NCI-H1048 (cell line): Measurements from ENCODE around the gene PSMB2.
"Not testable (repeated sequence)": the region's sequence is repeated elsewhere in the genome, so short reads cannot be mapped to it uniquely, and the experiment has no call there.

Experiments
- DNase-seq: peaks from one replicate; lab custom pipeline; 2025; lab: John Stamatoyannopoulos, UW

Gene PSMB2

DNA sequence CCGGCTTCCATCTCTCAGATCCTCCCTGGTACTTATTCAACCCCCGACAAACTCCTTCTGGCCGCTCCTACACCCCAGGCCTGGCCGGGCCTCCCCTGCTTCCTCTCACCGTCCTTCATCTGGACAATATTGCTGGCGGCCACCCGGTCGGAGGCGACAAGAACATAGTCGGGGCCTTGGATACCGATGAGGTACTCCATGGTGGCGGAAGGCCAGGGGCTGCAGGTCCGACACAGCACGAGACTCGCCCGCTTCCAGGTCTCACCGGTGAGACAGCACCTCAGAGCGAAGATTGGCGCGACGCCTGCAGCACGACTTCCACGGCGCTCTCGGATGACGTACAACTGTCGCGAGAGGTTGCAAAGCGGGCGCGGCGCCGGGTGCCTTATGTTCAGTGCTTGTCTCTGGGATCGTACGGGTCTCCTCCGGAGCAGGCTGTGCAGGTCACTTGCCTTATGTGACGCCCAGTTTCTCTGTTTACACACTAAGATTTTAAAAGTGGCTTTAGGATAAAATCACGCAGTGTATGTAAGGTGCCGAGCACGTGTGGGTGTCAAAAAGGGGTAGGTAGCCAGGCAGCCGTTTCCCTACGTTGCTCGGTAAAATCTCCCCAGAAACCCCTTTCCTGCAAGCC, at the start of gene PSMB2:
Gene PSMB2 (minus strand): TSS at position 294 of the 634 bp plus-strand sequence. CDS start 94 bp downstream, at position 200.
- DNase-seq: peak; percentile 77

DNA sequence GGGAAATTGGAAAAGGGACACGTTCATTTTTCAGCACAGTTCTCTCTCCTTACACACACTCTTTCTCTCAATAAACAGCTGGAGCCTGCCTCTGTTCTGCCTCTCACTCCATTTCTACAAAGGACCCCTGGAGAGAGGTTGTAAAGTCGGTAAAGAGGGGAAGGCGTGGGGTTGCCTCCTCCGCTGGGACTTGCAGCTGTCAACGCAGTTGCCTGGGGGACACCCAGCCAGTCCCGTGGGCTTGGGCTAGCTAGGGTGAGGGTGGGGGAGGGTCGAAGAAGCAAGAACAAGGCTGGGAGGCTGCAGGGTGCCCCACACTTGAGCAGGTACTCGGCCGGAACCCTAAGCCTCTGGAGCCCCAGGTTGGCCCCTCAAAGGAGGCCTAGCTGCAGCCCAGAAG, 49.8 kb upstream of the PSMB2 start:
- no peak for DNase-seq

DNA sequence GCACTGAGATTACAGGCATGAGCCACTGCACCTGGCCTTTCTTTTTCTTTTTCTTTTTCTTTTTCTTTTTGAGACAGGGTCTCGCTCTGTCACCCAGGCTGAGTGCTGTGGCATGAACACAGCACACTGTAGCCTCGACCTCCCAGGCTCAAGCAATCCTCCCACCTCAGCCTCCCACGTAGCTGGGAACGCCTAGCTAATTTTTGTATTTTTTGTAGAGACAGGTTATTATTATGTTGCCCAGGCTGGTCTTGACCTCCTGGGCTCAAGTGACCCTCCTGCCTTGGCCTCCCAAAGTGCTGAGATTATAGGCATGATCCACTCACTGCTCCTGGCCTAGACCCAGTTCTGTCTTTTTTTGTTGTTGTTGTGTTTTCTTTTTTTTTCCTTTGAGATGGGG, 48.8 kb upstream of the PSMB2 start:
- DNase-seq: not testable (repeated sequence)

DNA sequence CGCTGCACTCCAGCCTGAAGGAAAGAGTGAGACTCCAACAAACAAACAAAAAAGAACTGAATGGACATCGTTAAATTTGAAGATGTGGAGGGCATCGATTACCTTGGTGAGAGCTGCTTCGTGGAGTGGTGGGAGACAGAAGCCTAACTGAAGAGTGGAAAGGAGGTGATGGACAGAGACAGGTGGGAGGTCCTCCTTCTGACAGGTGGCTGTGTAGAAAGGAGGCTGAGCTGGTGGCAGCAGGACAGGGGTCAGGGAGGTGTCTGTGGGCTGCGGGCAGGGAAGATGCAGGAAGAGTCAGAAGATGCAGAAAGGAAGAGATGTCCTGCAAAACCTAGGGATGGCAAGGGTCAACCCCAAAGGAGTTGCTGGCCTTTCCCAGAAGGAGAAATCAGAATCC, 46.8 kb upstream of the PSMB2 start:
- DNase-seq: no peak

DNA sequence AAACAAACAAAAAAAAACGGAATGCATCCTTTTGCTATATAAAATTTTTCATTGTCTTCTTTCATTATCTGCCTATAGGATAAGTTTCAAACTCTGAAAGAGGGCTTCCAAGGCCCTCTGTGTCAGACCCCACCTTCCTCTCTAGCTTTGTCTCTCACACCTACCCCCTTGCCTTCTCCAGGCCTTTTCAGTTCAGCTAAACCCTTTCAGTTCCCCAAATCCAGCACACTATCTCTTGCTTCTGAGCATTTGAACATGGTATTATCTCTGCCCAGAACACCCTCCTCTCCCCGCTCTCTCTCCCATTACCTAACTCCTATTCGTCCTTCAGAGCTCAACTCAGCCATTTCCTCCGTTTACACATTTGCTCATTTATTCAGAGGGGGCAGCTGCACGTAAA, 41.7 kb upstream of the PSMB2 start:
- no peak for DNase-seq

DNA sequence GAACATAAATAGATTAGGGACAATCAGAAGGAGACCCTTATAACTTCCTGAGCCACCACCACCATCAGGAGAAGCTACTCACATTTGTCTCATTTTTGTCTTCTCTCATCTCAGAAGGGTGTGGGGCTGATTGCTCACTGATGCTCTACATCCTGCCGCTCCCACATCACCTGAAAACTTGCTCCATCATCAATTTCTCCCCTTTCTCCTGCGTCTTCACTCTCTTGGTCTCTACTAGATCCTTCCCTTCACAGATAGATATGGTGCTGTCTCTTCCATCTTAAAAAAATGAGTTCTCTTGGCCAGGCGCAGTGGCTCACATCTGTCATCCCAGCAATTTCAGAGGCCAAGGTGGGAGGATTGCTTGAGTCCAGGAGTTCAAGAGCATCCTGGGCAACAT, 38.9 kb upstream of the PSMB2 start:
- no peak for DNase-seq

DNA sequence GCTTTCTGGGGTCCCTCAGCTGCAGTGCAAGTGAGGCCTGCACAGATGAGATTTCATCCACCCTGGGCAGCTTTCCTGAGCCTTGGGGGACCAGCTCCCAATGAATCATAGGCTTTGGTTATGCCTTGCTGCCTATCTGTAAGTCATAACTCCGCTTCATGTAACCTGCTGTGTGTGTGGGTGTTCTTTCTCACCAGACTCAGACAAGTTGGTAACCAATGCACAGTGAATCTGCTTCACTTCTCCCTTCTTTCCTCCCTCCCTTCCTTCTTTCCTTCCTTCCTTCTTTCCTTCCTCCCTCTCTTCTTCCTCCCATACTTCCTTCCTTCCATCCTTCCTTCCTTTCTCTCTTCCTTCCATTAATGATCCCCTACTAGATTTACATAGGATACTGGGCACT, 34.4 kb upstream of the PSMB2 start:
- no peak for DNase-seq

DNA sequence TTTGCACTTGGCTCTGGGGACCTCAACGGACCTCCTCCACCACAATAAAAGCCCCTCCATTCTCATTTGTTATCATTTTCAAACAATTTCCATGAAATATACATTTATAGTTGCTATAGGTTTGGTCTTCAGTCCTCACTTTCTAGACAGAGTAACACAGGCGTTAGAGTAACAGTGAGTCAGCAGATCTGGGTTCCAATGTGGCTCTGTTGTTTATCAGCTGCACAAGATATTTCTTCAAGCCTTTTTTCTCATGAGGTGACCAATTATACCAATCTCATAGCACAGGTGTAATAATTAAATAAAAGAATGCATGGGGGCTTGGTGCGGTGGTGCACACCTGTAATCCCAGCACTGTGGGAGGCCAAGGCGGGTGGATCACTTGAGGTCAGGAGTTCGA, 32.8 kb upstream of the PSMB2 start:
- DNase-seq: no peak

DNA sequence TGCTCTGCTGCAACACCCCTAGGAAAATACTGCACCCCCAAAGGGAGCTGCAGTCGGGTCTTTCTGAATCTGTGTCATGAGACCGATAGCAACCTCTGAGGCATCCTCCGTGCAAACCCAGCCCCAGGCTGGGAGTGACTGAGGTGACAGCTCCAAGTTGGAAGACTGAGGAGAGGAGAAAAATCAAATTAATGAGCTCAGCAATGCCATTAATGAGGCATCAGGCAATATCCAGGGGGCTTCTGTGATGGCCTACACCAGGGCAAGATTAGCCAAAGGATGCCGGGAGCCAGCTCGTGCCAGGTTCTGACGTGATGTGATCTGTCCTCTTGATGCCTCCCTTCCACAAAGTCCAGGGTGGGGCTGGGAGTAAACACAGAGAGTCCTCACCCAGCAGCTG, 30.8 kb upstream of the PSMB2 start:
- DNase-seq: no peak

DNA sequence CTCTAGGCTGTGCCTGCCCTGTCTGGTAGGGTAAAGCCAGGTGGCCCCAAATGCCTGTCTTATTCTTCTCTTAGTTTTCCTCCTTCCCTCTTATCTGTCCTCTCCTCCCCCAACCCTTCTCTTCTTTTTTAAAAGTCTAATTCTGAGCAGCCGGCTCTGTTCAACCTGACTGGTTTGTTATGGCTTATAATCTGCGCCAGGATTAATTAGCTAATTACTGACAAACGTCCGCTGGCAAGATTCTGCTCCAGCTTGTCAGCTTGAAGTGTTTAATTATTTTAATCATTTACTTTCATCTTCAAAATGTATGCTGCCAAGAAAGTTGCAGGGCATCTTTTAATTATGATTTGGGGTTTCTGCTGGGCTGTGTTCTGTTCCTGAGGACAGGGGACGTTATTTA, 27.2 kb upstream of the PSMB2 start:
- DNase-seq: no peak

DNA sequence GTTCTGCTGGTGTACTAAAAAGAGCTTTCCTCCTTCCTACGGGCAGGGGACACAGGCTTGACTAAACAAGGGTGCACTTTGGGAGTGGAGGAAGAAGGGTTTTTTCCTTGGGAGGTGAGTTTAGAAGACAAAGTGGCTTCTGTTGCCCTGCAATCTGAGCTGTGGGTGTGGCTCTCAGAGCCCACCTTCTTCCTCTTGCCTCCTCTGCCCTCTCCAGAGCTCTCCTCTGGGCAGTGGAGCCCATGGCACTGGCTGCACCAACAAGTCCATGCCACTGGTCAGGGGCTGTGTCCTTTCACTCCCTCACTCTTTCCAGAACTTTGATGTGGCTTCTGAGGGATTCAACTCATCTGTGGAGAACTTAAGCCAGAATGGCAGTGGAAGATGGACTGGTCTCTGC, 25.6 kb upstream of the PSMB2 start:
- DNase-seq: no peak

DNA sequence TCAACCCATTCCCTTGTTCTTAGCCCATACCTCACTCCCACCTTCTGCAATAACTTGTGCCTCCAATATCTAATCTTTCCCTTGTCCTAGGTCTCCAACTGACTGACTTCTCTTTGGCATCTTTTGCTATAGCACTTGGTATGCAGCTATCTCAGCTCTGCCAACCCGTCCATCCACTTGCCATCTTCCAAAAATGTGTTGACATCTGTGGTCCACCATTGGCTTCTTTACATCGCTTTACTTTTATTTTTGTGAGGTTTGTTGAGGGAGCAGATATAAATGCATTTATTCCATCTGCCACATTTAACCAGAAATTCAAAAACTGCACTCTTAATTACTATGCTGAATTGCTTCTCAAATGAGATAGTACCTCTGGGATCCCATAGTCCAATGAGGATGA, 24.9 kb upstream of the PSMB2 start:
- no peak for DNase-seq

DNA sequence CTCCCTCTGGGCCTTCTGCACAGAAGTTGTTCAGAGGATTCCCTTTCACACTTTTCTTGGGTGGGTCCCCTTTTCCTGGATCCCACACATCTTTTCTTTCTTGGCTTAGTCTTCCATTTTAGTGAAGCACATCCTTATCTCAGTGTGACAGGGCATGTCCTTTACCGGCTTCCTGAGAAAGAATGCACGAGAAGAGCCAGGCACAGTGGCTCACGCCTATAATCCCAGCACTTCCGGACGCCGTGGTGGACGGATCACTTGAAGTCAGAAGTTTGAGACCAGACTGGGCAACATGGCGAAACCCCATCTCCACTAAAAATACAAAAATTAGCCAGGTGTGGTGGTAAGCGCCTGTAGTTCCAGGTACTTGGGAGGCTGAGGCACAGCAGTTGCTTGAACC, 22.1 kb upstream of the PSMB2 start:
- DNase-seq: no peak

DNA sequence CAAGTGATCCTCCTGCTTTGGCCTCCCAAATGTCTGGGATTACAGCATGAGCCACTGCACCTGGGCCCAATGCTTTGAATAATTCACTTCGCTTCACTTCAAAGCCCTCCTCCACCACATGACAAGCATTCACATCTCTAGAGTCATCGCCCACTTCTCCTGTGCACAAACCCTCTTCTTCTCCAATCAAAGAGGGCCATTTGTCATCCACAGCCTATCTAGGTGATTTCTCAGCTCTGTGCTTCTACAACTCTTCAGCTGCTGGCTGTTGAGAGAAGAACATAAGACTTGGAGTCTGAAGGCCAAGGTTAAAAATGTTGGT, 20.1 kb upstream of the PSMB2 start:
- no peak for DNase-seq

DNA sequence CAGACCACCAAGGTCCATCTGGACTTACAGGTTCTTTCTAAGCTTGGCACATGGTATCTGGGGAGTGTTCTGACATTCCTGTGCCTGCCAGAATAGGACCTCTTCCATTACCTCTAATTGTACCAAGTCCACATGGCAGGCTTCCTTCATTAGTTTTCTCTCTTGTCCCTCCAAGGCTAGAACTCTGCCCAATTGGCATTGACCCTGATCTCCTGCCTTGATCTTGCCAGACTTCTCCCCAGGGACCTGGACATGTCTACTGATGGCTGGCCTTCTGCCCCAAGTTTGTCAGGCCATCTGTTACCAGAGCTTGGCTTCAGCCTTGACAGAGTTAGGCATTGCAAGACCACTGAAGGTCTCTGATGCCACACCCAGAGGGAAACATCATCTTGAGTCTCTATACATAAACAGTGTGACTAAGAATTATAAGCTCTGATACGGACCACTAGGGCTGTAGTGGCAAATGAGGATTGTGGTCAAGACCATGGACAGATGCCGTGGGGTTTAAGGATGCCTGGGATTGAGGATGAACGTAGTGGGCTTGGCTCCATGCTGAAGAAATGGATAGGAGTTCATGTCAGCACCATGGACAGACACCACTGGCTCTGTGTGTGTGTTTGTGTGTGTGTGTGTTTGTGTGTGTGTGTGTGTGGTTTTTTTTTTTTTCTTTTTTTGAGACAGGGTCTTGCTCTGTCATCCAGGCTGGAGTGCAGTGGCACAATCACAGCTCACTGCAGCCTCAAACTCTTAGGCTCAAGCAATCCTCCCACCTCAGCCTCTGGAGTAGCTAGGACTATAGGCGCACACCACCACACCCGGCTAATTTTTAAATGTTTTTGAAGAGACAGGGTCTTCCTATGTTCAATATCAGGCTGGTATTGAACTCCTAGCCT, 19.5 kb upstream of the PSMB2 start:
- no peak for DNase-seq

DNA sequence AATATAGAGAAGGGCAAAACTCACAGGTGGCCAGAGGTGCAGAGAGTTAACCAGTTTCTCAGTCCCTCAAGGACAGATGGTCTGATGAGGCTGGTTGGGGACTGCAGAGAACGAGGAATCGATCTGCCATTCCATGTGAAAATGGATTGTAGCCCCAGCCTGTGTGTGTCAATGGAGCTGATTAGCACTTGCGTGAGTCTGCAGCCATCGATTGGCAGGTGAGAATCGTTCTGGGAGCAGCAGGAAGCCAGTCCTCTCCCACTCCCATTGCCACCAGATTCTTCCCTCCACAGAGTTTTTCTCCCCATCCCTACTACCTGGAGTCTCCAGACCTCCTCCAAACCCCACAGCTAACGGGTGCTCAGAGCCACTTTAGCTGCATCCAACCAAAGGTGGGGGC, 18.3 kb upstream of the PSMB2 start:
- DNase-seq: no peak

DNA sequence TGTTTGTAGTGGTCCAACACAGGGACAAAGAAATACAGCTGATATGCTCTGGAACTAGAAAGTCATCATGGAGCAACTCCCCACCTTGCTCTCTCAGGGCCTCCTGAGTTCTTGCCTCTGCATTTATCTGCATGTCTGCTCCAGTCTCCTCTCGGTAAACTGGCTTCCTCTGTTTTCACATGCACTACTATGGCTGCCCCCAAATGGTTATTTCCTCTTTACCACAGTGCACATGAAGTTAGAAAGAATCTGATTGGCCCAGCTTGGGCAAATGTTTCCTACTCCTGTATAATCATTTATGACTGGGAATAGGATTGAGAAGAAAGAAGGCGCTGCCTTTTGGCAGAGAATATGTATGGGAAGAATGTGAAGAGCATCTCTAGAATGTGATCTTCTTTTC, 16.5 kb upstream of the PSMB2 start:
- no peak for DNase-seq

DNA sequence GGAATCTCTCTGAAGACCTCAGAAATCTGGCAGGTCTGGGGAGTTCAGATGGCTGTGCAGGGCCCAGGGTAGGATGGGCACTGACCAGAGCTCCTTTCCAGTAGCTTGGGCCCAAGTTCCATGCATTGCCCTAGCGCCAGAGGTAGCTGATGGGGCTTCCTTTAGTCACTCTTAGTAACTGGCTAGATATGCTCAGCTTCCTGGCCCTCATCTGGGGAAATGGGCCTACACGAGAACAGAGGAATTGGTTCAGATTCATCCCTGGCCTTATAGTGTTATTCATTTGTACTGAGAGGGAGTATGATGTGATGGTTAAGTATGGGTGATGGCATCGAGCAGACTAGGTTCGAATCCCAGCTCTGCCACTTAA, 15.5 kb upstream of the PSMB2 start:
- no peak for DNase-seq

DNA sequence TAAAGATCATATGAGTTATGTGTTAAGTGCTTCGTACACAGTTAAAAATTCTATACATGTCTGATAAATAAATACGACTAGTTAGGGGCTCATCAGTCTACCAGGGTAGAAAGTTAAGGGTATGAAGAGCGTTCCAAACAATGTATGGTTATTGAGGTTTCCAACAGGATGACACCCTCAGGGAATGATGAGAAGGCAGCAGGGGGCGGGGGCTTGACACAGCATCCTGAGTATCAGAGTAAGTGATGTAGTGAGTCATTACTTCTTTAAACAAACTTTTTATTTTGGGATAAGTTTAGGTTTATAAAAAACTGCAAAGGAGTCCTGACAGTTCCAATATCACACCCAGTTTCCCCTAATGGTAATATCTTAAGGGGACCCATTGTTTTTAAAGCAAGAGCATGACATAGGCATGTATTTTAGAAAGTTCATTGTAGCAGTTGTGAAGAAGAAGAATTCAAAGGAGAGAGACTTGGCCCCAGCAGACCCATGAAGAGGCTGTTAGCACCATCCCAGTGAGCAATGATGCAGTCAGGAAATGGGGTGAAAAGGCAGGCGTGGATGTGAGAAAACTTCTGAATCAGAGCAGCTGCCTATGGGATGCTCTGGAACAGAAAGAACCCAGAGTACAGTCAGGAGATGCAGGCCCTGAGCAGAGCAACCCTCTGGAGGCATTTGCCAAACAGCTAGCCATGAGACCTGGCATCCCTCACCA, 15.0 kb upstream of the PSMB2 start:
- no peak for DNase-seq

DNA sequence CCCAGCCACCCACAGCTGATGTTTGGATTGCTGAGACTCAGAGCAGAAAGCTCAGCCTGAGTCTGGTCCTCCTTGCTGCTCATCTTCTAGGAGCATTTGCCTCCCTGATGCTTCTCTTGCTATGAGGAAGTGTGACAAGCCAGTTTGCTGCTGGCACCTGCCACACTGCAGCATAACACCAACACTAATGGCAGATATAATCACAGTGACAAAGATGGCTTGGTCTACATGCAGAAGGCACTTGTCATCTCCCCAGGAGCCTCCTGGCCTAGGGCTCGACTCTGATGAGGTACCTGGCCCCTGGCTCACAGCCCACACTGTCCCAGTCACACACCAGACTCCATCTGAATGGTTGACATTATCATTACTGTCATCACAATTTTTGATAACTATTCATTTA, 13.9 kb upstream of the PSMB2 start:
- no peak for DNase-seq

DNA sequence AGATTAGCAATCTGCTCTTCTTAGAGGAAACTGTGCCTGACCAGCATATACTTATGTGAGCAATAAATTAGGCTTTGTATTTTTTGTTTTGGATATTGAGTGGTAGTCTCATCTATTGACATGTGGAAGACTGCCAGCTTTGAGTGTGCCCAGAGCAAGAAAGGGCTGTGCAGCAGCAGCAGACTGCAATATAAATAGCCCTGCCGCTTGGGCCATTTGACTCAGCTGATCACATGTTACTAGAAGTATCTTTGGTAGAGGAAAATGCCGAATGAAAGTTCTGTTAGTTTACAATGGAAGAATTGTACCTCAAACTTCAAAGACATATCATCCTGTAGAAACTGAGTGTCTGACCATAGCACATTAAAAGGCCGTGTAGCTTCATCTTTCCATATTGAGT, 9.1 kb upstream of the PSMB2 start:
- DNase-seq: no peak

DNA sequence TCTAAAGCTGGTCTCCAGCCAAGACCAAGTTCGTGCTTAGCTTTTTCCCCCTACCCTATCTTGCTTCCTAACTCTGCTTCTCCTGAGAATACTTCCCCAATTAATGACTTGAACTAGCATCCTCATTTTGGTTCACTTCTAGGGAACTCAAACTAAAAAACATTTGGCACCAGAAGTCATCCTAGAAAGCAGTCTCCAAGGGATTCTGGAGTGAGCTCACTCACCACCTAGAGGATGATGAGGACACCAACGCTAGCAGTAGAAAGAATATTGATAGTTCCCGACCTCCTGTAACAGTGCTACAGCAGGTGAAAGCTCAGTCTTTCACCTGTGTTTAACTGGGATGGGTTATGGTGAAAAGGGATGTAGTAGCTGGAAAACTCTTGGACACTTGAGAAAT, 4.7 kb upstream of the PSMB2 start:
- DNase-seq: no peak

DNA sequence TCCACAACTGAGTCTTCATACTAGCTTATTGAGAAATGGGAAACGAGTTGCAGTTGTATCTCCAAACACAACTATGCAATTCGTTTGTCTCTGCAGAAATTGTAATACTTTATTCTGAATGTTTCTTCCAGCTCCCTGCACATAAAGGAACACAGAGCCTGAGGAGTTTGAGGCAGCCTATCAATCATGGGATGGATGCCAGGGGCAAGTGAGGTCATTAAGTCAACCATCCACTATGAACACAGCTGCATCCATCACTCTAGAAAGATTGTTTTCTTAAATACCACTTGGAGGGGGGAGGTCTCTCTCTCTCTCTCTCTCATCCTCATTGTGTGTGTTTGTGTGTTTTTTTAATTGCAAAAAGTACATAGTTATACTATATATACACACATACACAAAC, 2.9 kb upstream of the PSMB2 start:
- DNase-seq: no peak
